Fibroblast of skin of back (primary cell): ENCODE measurements around the gene SNRPF.

Experiments
- DNase-seq: peaks from one replicate; pipeline ENCODE4 v3.0.0-alpha.2; 2013

SNRPF gene

GRCh38 chr12:95859344-95859816, 628 bp downstream of the SNRPF start:
- DNase-seq, result peak; percentile 38

- DNase-seq, result no peak
These were observed 1.4 kb downstream of the SNRPF start for GRCh38 chr12:95859947-95860850.

- no peak for DNase-seq
These were observed 3.3 kb downstream of the SNRPF start for GRCh38 chr12:95862038-95862437.

- no peak for DNase-seq
These were observed 4.6 kb downstream of the SNRPF start for GRCh38 chr12:95863337-95863736.

GRCh38 chr12:95870897-95871296, 12.1 kb downstream of the SNRPF start:
- no peak for DNase-seq

GRCh38 chr12:95874452-95874851, 15.7 kb downstream of the SNRPF start:
- DNase-seq, result no peak

GRCh38 chr12:95877622-95878021, 18.9 kb downstream of the SNRPF start:
- peak; percentile 15 for DNase-seq

GRCh38 chr12:95880895-95881294, 22.1 kb downstream of the SNRPF start:
- DNase-seq, result no peak

GRCh38 chr12:95881331-95881955, 22.7 kb downstream of the SNRPF start:
- peak; percentile 40 for DNase-seq

GRCh38 chr12:95882080-95882479, 23.3 kb downstream of the SNRPF start:
- DNase-seq, result peak; percentile 70

GRCh38 chr12:95882873-95883272, 24.1 kb downstream of the SNRPF start:
- no peak for DNase-seq

- DNase-seq, result no peak
These were observed 26.2 kb downstream of the SNRPF start for GRCh38 chr12:95884998-95885397.

- DNase-seq, result peak; percentile 51
These were observed 28.6 kb downstream of the SNRPF start for GRCh38 chr12:95887311-95887710.

GRCh38 chr12:95890958-95891357, 32.2 kb downstream of the SNRPF start:
- no peak for DNase-seq

GRCh38 chr12:95896846-95897245, 38.1 kb downstream of the SNRPF start:
- no peak for DNase-seq

GRCh38 chr12:95898081-95898480, 39.3 kb downstream of the SNRPF start:
- DNase-seq, result no peak

- peak; percentile 74 for DNase-seq
These were observed 49.8 kb downstream of the SNRPF start for GRCh38 chr12:95908573-95908972.

GRCh38 chr12:95909871-95910270, 51.1 kb downstream of the SNRPF start:
- no peak for DNase-seq
